ENCODE data around the gene SUV39H1. TPM values are rescaled to one million over a fixed set of nuclear protein-coding genes. Genes with fewer than 3 reads are reported as not detected.

Gene SUV39H1
- total and polyA plus RNA-seq, 2 of the 13 experiments (the other 11 are each of a cell fraction or from before 2014, with no cell fraction given): 5.2 to 10.1 TPM

DNA sequence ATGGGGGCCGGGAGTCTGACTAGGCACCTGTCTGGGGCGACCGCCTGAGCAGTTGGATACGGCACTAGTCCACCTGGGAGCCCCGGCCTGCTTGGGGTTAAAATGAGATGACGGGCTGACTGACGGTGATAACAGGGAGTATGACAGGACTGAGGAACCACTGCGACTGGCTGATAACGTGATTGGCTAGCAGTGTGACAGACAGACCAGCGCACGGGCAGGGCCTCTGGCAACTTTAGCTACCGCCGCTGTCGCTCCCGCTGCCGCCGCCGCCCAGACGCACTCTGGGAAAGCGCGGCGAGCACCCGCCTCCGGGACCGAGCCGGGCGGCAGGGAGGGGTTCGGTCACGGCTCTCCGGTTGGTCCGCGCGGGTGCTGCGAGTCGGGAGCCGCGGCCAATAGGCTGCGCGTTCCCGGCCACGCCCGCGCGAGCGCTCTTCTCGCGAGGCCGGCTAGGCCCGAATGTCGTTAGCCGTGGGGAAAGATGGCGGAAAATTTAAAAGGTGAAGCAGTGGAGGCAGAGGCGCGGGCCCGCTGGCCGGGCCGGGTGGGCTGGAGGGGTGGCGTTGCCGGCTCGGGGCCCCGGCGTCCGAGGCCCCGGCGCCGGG is at the start of gene SUV39H1 (continued):
- TF ChIP-seq, protein P1, sequence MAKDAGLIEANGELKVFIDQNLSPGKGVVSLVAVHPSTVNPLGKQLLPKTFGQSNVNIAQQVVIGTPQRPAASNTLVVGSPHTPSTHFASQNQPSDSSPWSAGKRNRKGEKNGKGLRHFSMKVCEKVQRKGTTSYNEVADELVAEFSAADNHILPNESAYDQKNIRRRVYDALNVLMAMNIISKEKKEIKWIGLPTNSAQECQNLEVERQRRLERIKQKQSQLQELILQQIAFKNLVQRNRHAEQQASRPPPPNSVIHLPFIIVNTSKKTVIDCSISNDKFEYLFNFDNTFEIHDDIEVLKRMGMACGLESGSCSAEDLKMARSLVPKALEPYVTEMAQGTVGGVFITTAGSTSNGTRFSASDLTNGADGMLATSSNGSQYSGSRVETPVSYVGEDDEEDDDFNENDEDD (CRISPR knock-in tag; IDR thresholded peaks at IDR 0.05; ENCODE audit: borderline replicate concordance): peak; percentile 52; the same call in 1 of the 2 replicates
- TF ChIP-seq SP2 (CRISPR knock-in tag; IDR thresholded peaks at IDR 0.05): peak; percentile 70
- no peak for TF ChIP-seq ZSCAN20 (CRISPR knock-in tag; IDR thresholded peaks at IDR 0.05; ENCODE audit: borderline replicate concordance)
- TF ChIP-seq NR2C2 (CRISPR knock-in tag; IDR thresholded peaks at IDR 0.05; ENCODE audit: borderline replicate concordance): 0 out of 2 replicates have a peak, but pooled peaks have one; percentile 37
- no peak for TF ChIP-seq RAD51 (IDR thresholded peaks at IDR 0.05; ENCODE audit: borderline replicate concordance)
- TF ChIP-seq, protein P2, sequence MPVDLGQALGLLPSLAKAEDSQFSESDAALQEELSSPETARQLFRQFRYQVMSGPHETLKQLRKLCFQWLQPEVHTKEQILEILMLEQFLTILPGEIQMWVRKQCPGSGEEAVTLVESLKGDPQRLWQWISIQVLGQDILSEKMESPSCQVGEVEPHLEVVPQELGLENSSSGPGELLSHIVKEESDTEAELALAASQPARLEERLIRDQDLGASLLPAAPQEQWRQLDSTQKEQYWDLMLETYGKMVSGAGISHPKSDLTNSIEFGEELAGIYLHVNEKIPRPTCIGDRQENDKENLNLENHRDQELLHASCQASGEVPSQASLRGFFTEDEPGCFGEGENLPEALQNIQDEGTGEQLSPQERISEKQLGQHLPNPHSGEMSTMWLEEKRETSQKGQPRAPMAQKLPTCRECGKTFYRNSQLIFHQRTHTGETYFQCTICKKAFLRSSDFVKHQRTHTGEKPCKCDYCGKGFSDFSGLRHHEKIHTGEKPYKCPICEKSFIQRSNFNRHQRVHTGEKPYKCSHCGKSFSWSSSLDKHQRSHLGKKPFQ (CRISPR knock-in tag; IDR thresholded peaks at IDR 0.05; ENCODE audit: insufficient replicate concordance): no peak
- TF ChIP-seq, protein P3, sequence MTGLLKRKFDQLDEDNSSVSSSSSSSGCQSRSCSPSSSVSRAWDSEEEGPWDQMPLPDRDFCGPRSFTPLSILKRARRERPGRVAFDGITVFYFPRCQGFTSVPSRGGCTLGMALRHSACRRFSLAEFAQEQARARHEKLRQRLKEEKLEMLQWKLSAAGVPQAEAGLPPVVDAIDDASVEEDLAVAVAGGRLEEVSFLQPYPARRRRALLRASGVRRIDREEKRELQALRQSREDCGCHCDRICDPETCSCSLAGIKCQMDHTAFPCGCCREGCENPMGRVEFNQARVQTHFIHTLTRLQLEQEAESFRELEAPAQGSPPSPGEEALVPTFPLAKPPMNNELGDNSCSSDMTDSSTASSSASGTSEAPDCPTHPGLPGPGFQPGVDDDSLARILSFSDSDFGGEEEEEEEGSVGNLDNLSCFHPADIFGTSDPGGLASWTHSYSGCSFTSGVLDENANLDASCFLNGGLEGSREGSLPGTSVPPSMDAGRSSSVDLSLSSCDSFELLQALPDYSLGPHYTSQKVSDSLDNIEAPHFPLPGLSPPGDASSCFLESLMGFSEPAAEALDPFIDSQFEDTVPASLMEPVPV (CRISPR knock-in tag; IDR thresholded peaks at IDR 0.05): peak; percentile 22; the same call in 1 of the 2 replicates
- TF ChIP-seq, protein P4, sequence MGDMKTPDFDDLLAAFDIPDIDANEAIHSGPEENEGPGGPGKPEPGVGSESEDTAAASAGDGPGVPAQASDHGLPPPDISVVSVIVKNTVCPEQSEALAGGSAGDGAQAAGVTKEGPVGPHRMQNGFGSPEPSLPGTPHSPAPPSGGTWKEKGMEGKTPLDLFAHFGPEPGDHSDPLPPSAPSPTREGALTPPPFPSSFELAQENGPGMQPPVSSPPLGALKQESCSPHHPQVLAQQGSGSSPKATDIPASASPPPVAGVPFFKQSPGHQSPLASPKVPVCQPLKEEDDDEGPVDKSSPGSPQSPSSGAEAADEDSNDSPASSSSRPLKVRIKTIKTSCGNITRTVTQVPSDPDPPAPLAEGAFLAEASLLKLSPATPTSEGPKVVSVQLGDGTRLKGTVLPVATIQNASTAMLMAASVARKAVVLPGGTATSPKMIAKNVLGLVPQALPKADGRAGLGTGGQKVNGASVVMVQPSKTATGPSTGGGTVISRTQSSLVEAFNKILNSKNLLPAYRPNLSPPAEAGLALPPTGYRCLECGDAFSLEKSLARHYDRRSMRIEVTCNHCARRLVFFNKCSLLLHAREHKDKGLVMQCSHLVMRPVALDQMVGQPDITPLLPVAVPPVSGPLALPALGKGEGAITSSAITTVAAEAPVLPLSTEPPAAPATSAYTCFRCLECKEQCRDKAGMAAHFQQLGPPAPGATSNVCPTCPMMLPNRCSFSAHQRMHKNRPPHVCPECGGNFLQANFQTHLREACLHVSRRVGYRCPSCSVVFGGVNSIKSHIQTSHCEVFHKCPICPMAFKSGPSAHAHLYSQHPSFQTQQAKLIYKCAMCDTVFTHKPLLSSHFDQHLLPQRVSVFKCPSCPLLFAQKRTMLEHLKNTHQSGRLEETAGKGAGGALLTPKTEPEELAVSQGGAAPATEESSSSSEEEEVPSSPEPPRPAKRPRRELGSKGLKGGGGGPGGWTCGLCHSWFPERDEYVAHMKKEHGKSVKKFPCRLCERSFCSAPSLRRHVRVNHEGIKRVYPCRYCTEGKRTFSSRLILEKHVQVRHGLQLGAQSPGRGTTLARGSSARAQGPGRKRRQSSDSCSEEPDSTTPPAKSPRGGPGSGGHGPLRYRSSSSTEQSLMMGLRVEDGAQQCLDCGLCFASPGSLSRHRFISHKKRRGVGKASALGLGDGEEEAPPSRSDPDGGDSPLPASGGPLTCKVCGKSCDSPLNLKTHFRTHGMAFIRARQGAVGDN (CRISPR knock-in tag; IDR thresholded peaks at IDR 0.05): peak; percentile 69
- TF ChIP-seq CCDC6 (CRISPR knock-in tag; IDR thresholded peaks at IDR 0.05): peak; percentile 80; the same call in 1 of the 2 replicates
- peak; percentile 54 for TF ChIP-seq ZFY (CRISPR knock-in tag; IDR thresholded peaks at IDR 0.05)
- TF ChIP-seq NFYB (CRISPR knock-in tag; IDR thresholded peaks at IDR 0.05): peak; percentile 79
- TF ChIP-seq EP300 (IDR thresholded peaks at IDR 0.05; ENCODE audit: low read depth in 2 of 2, low read length in 2 of 2): no peak
- TF ChIP-seq EP300 (CRISPR knock-in tag; IDR thresholded peaks at IDR 0.05; ENCODE audit: borderline replicate concordance): no peak
- TF ChIP-seq GABPB1 (CRISPR knock-in tag; IDR thresholded peaks at IDR 0.05): peak; percentile 64
- TF ChIP-seq RNF2 (conservative IDR thresholded peaks at IDR 0.05; ENCODE audit: low read depth): no peak
- TF ChIP-seq YY1 (IDR thresholded peaks at IDR 0.05; ENCODE audit: insufficient read depth, insufficient replicate concordance, low read depth, low read length): peak; percentile 89
